ENCODE measurements around the gene DRD2. TPM values are rescaled to one million over a fixed set of nuclear protein-coding genes. Genes with fewer than 3 reads are reported as not detected.

Gene DRD2
- total and polyA plus RNA-seq, 12 donors = 0.23 to 13.8 (median 5.3) TPM; not detected in 3

DNA sequence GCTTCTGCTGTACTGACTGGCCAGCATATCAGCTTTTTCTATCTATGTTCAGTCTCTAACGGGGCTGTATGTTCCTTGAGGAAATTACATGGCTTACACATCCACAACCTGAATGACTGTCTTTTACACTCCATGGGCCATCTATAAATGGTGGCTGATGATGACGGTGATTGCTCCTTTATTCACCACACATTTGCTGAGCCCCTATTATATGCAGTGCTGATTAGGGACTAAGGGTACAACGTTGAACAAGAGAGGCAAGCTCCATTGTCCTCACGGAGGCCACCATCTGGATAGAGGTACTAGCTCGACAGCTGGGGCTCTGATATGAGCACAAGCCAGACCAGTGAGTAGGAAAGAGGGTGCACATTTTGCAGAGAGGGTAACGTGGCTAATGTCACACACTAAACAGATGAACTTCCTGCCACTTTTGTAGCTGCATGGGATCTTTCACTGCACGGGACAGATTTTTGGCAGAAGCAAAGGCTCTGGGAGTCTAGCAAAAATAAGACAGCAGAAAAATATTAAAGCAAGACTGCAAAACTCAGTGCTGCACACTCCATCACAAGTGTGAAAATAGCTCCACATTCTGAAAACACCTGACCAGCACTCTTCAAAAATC lies 30.6 kb downstream of the DRD2 start:
- Histone ChIP-seq H3K36me3 (replicated peaks in 1 of 2) (no peaks in the 10 kb centered on the region), H3K9me3 (replicated peaks in 1 of 3) (no peaks in the 10 kb centered on the region), H3K4me1 (replicated peaks in 1 of 2) (no peaks in the 10 kb centered on the region), H3K27me3 (no peaks in the 10 kb centered on the region), H3K27ac (no peak overlapping the region), H3K4me3 (no peak overlapping the region)
- 51 to 67% (median 63%) methylated on average over 7 of the region's 7 CpGs for WGBS, 4 donors
- no peak for DNase-seq
- intact Hi-C loops (cut with DNase I) = no loop called here
- TF ChIP-seq, protein P1, sequence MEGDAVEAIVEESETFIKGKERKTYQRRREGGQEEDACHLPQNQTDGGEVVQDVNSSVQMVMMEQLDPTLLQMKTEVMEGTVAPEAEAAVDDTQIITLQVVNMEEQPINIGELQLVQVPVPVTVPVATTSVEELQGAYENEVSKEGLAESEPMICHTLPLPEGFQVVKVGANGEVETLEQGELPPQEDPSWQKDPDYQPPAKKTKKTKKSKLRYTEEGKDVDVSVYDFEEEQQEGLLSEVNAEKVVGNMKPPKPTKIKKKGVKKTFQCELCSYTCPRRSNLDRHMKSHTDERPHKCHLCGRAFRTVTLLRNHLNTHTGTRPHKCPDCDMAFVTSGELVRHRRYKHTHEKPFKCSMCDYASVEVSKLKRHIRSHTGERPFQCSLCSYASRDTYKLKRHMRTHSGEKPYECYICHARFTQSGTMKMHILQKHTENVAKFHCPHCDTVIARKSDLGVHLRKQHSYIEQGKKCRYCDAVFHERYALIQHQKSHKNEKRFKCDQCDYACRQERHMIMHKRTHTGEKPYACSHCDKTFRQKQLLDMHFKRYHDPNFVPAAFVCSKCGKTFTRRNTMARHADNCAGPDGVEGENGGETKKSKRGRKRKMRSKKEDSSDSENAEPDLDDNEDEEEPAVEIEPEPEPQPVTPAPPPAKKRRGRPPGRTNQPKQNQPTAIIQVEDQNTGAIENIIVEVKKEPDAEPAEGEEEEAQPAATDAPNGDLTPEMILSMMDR (IDR thresholded peaks at IDR 0.05) = no peak
- TF ChIP-seq POLR2A (IDR thresholded peaks at IDR 0.05) = no peak

DNA sequence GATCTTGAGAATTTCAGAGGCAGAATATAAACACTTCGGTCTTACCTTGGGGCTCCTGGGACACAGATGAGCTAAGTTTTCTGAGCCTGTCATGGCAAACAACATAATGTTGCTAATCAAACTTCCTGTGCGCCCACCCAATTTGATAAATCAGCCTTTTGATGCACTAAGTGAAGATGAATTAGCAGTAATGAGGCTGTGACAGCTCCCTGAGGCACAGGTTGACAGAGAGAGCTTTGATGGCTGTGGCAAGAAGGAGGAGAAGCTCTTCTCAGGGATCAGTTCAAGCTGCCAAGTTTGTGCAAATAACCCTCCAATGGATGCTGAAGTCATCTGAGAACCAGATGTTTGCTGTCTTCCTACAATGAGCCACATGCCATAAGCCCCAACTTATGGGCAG lies 34.4 kb downstream of the DRD2 start:
- no peaks in the 10 kb centered on the region for H3K27me3 ChIP-seq
- H3K4me1 ChIP-seq (replicated peaks in 1 of 2) = peaks cover 0 to 2% of the 10 kb centered on the region in 2 donors
- no peaks in the 10 kb centered on the region for H3K36me3 ChIP-seq (replicated peaks in 1 of 2)
- no peak overlapping the region for H3K27ac ChIP-seq
- H3K4me3 ChIP-seq = no peak overlapping the region
- 77 to 88% (median 84%) methylated on average over 2 of the region's 2 CpGs for WGBS, 4 donors
- intact Hi-C loops (cut with DNase I) = no loop called here
- TF ChIP-seq, protein P1 (IDR thresholded peaks at IDR 0.05) = no peak
- TF ChIP-seq POLR2A (IDR thresholded peaks at IDR 0.05) = no peak
- DNase-seq = no peak
- no peaks in the 10 kb centered on the region for H3K9me3 ChIP-seq (replicated peaks in 1 of 3)

DNA sequence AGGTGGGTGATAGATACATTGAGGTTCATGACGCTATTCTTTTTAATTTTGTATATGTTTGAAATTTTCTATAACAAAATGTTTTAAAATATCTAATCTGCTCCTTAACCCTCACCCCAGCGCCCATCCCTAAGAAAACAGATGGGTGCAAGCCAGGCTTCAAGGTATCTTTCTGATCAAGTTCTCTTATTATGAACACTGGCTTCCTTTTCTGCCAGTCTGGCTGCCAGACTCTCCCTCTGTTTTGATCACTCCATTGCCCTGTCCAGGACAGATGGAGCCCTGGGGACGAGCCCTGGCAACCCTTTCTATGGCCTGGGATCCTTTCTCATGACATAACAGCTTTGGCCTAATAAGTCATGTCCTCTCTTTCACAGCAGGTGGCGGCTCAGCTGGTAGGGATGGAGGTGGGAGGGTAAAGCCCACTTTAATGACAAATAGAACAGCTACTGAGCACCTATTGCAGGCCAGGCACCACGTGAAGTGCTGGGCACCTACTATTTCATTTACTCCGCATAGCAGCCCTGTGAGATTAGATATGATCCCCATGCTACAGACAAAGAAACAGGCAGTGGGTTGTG lies 38.4 kb downstream of the DRD2 start:
- TF ChIP-seq, protein P1 (IDR thresholded peaks at IDR 0.05) = no peak
- no peak for TF ChIP-seq POLR2A (IDR thresholded peaks at IDR 0.05)
- intact Hi-C loops (cut with DNase I) = no loop called here
- Histone ChIP-seq H3K27me3 (no peaks in the 10 kb centered on the region), H3K27ac (no peak overlapping the region), H3K9me3 (replicated peaks in 1 of 3) (no peaks in the 10 kb centered on the region), H3K4me3 (no peak overlapping the region), H3K4me1 (replicated peaks in 1 of 2) (peaks cover 0 to 5% of the 10 kb centered on the region in 2 donors), H3K36me3 (replicated peaks in 1 of 2) (no peaks in the 10 kb centered on the region)
- DNase-seq = peak in 1 of 7 donors; percentile 61
- WGBS, 4 donors = 73 to 79% (median 75%) methylated on average over 6 of the region's 6 CpGs

DNA sequence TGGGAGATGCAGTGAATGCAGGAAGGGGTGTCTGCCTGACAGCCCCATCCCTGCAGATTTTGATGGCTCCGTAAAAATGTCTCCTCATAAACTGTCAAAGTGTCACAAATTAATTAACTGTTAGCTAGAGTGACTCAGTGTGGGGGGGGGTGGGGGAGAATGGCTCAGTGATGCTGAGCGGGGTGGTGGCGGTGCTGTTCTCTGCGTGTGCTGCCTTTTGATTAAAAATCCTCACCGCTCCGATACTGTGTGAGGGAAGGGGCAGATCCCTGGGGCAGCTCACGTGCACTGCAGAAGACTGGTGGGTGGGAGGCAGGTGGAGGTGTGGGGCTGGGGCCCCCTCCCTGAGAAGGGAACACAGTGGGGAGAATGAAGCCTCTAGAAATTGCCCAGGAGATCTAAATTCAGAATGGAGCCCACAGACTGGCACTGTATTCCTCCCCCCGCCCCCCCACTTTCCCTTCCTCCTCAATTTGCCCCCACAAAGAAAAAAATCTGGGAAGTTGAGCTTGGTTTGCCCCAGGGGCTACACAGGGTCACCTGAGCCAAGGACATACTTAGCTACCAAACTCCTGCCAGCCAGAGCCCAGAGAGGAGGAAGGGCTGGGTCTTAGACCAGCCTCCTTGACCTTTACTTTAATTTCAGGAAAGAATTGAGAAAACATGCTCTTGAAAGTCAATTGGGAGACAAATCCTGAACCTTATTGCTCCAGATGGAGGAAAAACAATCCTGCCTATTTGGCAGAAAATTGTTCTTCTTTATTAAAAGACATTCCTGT lies 39.8 kb downstream of the DRD2 start:
- Histone ChIP-seq H3K4me3 (no peak overlapping the region), H3K4me1 (replicated peaks in 1 of 2) (peaks cover 0 to 5% of the 10 kb centered on the region in 2 donors), H3K27ac (no peak overlapping the region), H3K27me3 (no peaks in the 10 kb centered on the region), H3K36me3 (replicated peaks in 1 of 2) (no peaks in the 10 kb centered on the region), H3K9me3 (replicated peaks in 1 of 3) (no peaks in the 10 kb centered on the region)
- 80 to 94% (median 90%) methylated on average over 6 to 8 of the region's 8 CpGs for WGBS, 4 donors
- TF ChIP-seq POLR2A (IDR thresholded peaks at IDR 0.05) = no peak
- TF ChIP-seq, protein P1 (IDR thresholded peaks at IDR 0.05) = no peak
- intact Hi-C loops (cut with DNase I) = no loop called here
- no peak for DNase-seq
